ENCODE measurements around the gene SDC4.

SDC4 gene

GRCh38 chr20:45340951-45341350 is 7.3 kb downstream of the SDC4 start:
- peak overlapping the region; percentile 86 for H3K27ac ChIP-seq
- TF ChIP-seq ZFX (IDR thresholded peaks at IDR 0.05): no peak
- TF ChIP-seq CTCF (conservative IDR thresholded peaks at IDR 0.05): no peak

GRCh38 chr20:45340236-45340847 is 7.9 kb downstream of the SDC4 start:
- H3K27ac ChIP-seq: peak overlapping the region; percentile 86

GRCh38 chr20:45339799-45340198 is 8.4 kb downstream of the SDC4 start:
- TF ChIP-seq ZFX (IDR thresholded peaks at IDR 0.05): no peak
- no peak for TF ChIP-seq CTCF (conservative IDR thresholded peaks at IDR 0.05)
- H3K27ac ChIP-seq: peak overlapping the region; percentile 86

More at GRCh38 chr20:45340236-45340847, 7.9 kb downstream of the SDC4 start:
- TF ChIP-seq ZFX (IDR thresholded peaks at IDR 0.05): no peak
- no peak for TF ChIP-seq CTCF (conservative IDR thresholded peaks at IDR 0.05)

GRCh38 chr20:45339084-45339483 is 9.1 kb downstream of the SDC4 start:
- peak overlapping the region; percentile 86 for H3K27ac ChIP-seq
- TF ChIP-seq ZFX (IDR thresholded peaks at IDR 0.05): no peak
- TF ChIP-seq CTCF (conservative IDR thresholded peaks at IDR 0.05): no peak

- peak overlapping the region; percentile 86 for H3K27ac ChIP-seq
- no peak for TF ChIP-seq CTCF (conservative IDR thresholded peaks at IDR 0.05)
- no peak for TF ChIP-seq ZFX (IDR thresholded peaks at IDR 0.05)
These were observed 9.8 kb downstream of the SDC4 start for GRCh38 chr20:45338121-45339030.

GRCh38 chr20:45337367-45338120 is 10.7 kb downstream of the SDC4 start:
- peak overlapping the region; percentile 1; the same call in 1 of the 2 replicates for H3K27ac ChIP-seq
- TF ChIP-seq CTCF (conservative IDR thresholded peaks at IDR 0.05) (no peak), ZFX (IDR thresholded peaks at IDR 0.05) (no peak)

Data from C4-2B (cell line).